SHP77 (cell line): ENCODE data around the gene TBC1D22A.

Source experiments
- DNase-seq, 2 experiments: peaks; one replicate each; lab custom pipeline; 2025; lab: John Stamatoyannopoulos, UW

The TBC1D22A gene

GRCh38 chr22:47201996-47202818, 439.8 kb downstream of the TBC1D22A start:
- DNase-seq, result no peak

- no peak for DNase-seq
These were observed 440.5 kb downstream of the TBC1D22A start for GRCh38 chr22:47202819-47203553.

- DNase-seq, result no peak
These were observed 441.1 kb downstream of the TBC1D22A start for GRCh38 chr22:47203554-47203991.

- no peak for DNase-seq
These were observed 441.8 kb downstream of the TBC1D22A start for GRCh38 chr22:47204002-47204979.

GRCh38 chr22:47205081-47205491, 442.6 kb downstream of the TBC1D22A start:
- DNase-seq, result no peak

GRCh38 chr22:47205554-47205953, 443.1 kb downstream of the TBC1D22A start:
- no peak for DNase-seq

- DNase-seq, result no peak
These were observed 443.7 kb downstream of the TBC1D22A start for GRCh38 chr22:47206164-47206563.

- DNase-seq, result no peak
These were observed 444.3 kb downstream of the TBC1D22A start for GRCh38 chr22:47206666-47207218.

- no peak for DNase-seq
These were observed 444.9 kb downstream of the TBC1D22A start for GRCh38 chr22:47207387-47207786.

GRCh38 chr22:47207846-47208554, 445.6 kb downstream of the TBC1D22A start:
- DNase-seq, result no peak

GRCh38 chr22:47208630-47209029, 446.2 kb downstream of the TBC1D22A start:
- DNase-seq, result no peak

- no peak for DNase-seq
These were observed 446.6 kb downstream of the TBC1D22A start for GRCh38 chr22:47209040-47209514.

- DNase-seq, result no peak
These were observed 447.1 kb downstream of the TBC1D22A start for GRCh38 chr22:47209547-47210023.

- DNase-seq, result no peak
These were observed 447.7 kb downstream of the TBC1D22A start for GRCh38 chr22:47210112-47210657.

GRCh38 chr22:47210686-47211085, 448.2 kb downstream of the TBC1D22A start:
- no peak for DNase-seq

- DNase-seq, result peak; percentile 34 to 39
These were observed 451.3 kb downstream of the TBC1D22A start for GRCh38 chr22:47213571-47214230.

GRCh38 chr22:47215851-47216250, 453.4 kb downstream of the TBC1D22A start:
- no peak for DNase-seq

- no peak for DNase-seq
These were observed 456.2 kb downstream of the TBC1D22A start for GRCh38 chr22:47218671-47219070.

GRCh38 chr22:47219789-47220188, 457.3 kb downstream of the TBC1D22A start:
- DNase-seq, result no peak

GRCh38 chr22:47220752-47221151, 458.3 kb downstream of the TBC1D22A start:
- DNase-seq, result no peak
